ENCODE measurements around the gene RNF151.

RNF151 gene

GRCh38 chr16:1974157-1975070 lies 7.8 kb downstream of the RNF151 start:
- TF ChIP-seq, protein P1, sequence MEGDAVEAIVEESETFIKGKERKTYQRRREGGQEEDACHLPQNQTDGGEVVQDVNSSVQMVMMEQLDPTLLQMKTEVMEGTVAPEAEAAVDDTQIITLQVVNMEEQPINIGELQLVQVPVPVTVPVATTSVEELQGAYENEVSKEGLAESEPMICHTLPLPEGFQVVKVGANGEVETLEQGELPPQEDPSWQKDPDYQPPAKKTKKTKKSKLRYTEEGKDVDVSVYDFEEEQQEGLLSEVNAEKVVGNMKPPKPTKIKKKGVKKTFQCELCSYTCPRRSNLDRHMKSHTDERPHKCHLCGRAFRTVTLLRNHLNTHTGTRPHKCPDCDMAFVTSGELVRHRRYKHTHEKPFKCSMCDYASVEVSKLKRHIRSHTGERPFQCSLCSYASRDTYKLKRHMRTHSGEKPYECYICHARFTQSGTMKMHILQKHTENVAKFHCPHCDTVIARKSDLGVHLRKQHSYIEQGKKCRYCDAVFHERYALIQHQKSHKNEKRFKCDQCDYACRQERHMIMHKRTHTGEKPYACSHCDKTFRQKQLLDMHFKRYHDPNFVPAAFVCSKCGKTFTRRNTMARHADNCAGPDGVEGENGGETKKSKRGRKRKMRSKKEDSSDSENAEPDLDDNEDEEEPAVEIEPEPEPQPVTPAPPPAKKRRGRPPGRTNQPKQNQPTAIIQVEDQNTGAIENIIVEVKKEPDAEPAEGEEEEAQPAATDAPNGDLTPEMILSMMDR (IDR thresholded peaks at IDR 0.05; ENCODE audit: low read depth, low read length, poor library complexity, severe bottlenecking): no peak
- no peak for TF ChIP-seq EZH2phosphoT487 (IDR thresholded peaks at IDR 0.05; ENCODE audit: borderline replicate concordance, low read length)
- peaks cover 60% of the 10 kb centered on the region for H3K36me3 ChIP-seq (ENCODE audit: control insufficient read depth, low read length)

DNA sequence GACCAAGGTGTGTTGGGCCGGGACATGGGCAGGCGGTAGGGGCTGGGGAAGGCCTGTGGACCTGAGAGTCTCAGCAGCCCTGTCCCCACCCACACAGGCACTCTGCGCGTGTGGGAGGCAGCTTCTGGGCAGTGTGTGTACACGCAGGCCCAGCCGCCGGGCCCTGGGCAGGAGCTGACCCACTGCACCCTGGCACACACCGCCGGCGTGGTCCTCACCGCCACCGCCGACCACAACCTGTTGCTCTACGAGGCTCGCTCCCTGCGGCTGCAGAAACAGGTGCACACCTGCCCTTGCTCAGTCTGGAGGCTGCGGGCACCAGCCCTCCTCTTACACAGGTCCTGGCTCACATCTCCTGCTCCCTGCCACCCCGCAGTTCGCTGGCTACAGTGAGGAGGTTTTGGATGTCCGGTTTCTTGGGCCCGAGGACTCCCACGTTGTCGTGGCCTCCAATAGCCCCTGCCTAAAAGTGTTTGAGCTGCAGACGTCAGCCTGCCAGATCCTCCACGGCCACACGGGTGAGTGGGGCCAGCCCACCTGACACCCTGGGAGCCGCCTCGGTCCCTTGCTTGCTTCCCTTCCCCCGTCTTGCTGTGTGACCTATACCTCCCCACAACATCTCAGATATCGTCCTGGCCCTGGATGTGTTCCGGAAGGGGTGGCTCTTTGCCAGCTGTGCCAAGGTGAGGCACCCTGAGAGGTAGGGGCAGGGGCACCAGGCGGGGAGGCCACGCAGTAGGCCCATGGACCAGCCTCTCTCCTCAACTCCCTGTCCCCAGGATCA lies 9.0 kb downstream of the RNF151 start:
- Histone ChIP-seq H3K4me3 (ENCODE audit: low read length) (no peak overlapping the region), H3K4me1 (ENCODE audit: control insufficient read depth, low read length) (peaks cover 22% of the 10 kb centered on the region), H3K9me2 (replicated peaks; ENCODE audit: control insufficient read depth, low read length) (no peaks in the 10 kb centered on the region), H3K79me2 (ENCODE audit: control insufficient read depth, low read length) (peaks cover 39% of the 10 kb centered on the region), H3K36me3 (ENCODE audit: control insufficient read depth, low read length) (peaks cover 60% of the 10 kb centered on the region), H3K27me3 (ENCODE audit: control insufficient read depth, low read length) (peaks cover 7% of the 10 kb centered on the region), H3K9me3 (ENCODE audit: control insufficient read depth, insufficient read depth, low read length) (no peaks in the 10 kb centered on the region), H4K20me1 (ENCODE audit: control insufficient read depth, insufficient read depth, low read depth, low read length) (no peaks in the 10 kb centered on the region), H3F3A (ENCODE audit: control insufficient read depth, insufficient read depth) (no peaks in the 10 kb centered on the region), H3K27ac (ENCODE audit: low read depth, low read length) (no peak overlapping the region), H3K4me2 (ENCODE audit: low read length) (no peak overlapping the region)
- TF ChIP-seq EZH2phosphoT487 (IDR thresholded peaks at IDR 0.05; ENCODE audit: borderline replicate concordance, low read length): no peak
- TF ChIP-seq, protein P1 (IDR thresholded peaks at IDR 0.05; ENCODE audit: low read depth, low read length, poor library complexity, severe bottlenecking): no peak

More at GRCh38 chr16:1974157-1975070, 7.8 kb downstream of the RNF151 start:
- no peaks in the 10 kb centered on the region for H4K20me1 ChIP-seq (ENCODE audit: control insufficient read depth, insufficient read depth, low read depth, low read length)
- peaks cover 39% of the 10 kb centered on the region for H3K79me2 ChIP-seq (ENCODE audit: control insufficient read depth, low read length)
- no peaks in the 10 kb centered on the region for H3K9me3 ChIP-seq (ENCODE audit: control insufficient read depth, insufficient read depth, low read length)
- no peak overlapping the region for H3K27ac ChIP-seq (ENCODE audit: low read depth, low read length)
- peaks cover 26% of the 10 kb centered on the region for H3K4me1 ChIP-seq (ENCODE audit: control insufficient read depth, low read length)
- 0 out of 2 replicates have a peak, but pooled peaks cover 1% of the 10 kb centered on the region for H3K27me3 ChIP-seq (ENCODE audit: control insufficient read depth, low read length)
- H3F3A ChIP-seq (ENCODE audit: control insufficient read depth, insufficient read depth): peaks cover 5% of the 10 kb centered on the region
- no peak overlapping the region for H3K4me3 ChIP-seq (ENCODE audit: low read length)
- no peaks in the 10 kb centered on the region for H3K9me2 ChIP-seq (replicated peaks; ENCODE audit: control insufficient read depth, low read length)
- H3K4me2 ChIP-seq (ENCODE audit: low read length): no peak overlapping the region

- H3K9me3 ChIP-seq (ENCODE audit: control insufficient read depth, insufficient read depth, low read length): no peaks in the 10 kb centered on the region
- peaks cover 60% of the 10 kb centered on the region for H3K36me3 ChIP-seq (ENCODE audit: control insufficient read depth, low read length)
- H3K27me3 ChIP-seq (ENCODE audit: control insufficient read depth, low read length): peaks cover 12% of the 10 kb centered on the region
- peaks cover 2% of the 10 kb centered on the region; the same call in 1 of the 2 replicates for H3F3A ChIP-seq (ENCODE audit: control insufficient read depth, insufficient read depth)
- H3K27ac ChIP-seq (ENCODE audit: low read depth, low read length): no peak overlapping the region
- no peak overlapping the region for H3K4me3 ChIP-seq (ENCODE audit: low read length)
- H3K79me2 ChIP-seq (ENCODE audit: control insufficient read depth, low read length): peaks cover 33% of the 10 kb centered on the region
- H3K4me1 ChIP-seq (ENCODE audit: control insufficient read depth, low read length): peaks cover 18% of the 10 kb centered on the region
- no peak overlapping the region for H3K4me2 ChIP-seq (ENCODE audit: low read length)
- H3K9me2 ChIP-seq (replicated peaks; ENCODE audit: control insufficient read depth, low read length): no peaks in the 10 kb centered on the region
- TF ChIP-seq, protein P1 (IDR thresholded peaks at IDR 0.05; ENCODE audit: low read depth, low read length, poor library complexity, severe bottlenecking): no peak
- no peak for TF ChIP-seq EZH2phosphoT487 (IDR thresholded peaks at IDR 0.05; ENCODE audit: borderline replicate concordance, low read length)
- no peaks in the 10 kb centered on the region for H4K20me1 ChIP-seq (ENCODE audit: control insufficient read depth, insufficient read depth, low read depth, low read length)
These were observed 9.5 kb downstream of the RNF151 start for GRCh38 chr16:1976216-1976520.

Data from DOHH2 (cell line).